ENCODE data around the gene FILIP1. TPM values are rescaled to one million over a fixed set of nuclear protein-coding genes. Genes with fewer than 3 reads are reported as not detected.

Gene FILIP1
- polyA plus RNA-seq, 1 of the 3 experiments (the other 2 are of a cell fraction), result 0.03 TPM

GRCh38 chr6:75290136-75290945, 203.3 kb downstream of the FILIP1 start:
- no peak for TF ChIP-seq EZH2phosphoT487 (IDR thresholded peaks at IDR 0.05; ENCODE audit: borderline replicate concordance, low read depth)
- TF ChIP-seq NRF1 (IDR thresholded peaks at IDR 0.05; ENCODE audit: low read depth, low read length), result no peak
- peak; percentile 61; the same call in 1 of the 2 replicates for TF ChIP-seq MXI1 (IDR thresholded peaks at IDR 0.05; ENCODE audit: low read depth, low read length)
- TF ChIP-seq CHD2 (IDR thresholded peaks at IDR 0.05; ENCODE audit: low read length, partially characterized antibody), result no peak
- TF ChIP-seq EP300 (IDR thresholded peaks at IDR 0.05; ENCODE audit: borderline replicate concordance in 1 of 2, low read depth in 1 of 2, low read length in 1 of 2), result no peak
- no peak overlapping the region for H3K4me3 ChIP-seq (ENCODE audit: low read depth in 2 of 2, low read length in 1 of 2)
- H3K27ac ChIP-seq (ENCODE audit: low read depth in 2 of 2, low read length in 1 of 2), result no peak overlapping the region
- 79% methylated on average over 7 of the region's 7 CpGs for WGBS (ENCODE audit: low lambda C conversion rate)
- H3K9me2 ChIP-seq, result no peaks in the 10 kb centered on the region
- peak; percentile 37 for DNase-seq
- no peak overlapping the region for H3K4me2 ChIP-seq
- peaks cover 11% of the 10 kb centered on the region for H3K79me2 ChIP-seq (ENCODE audit: insufficient read depth)
- no peaks in the 10 kb centered on the region for H3K9me3 ChIP-seq
- H2AFZ ChIP-seq (ENCODE audit: low read depth), result no peak overlapping the region
- no peaks in the 10 kb centered on the region; a peak in 3 of 4 replicates for H3K4me1 ChIP-seq (ENCODE audit: control insufficient read depth in 1 of 2, insufficient read depth in 2 of 2, low read depth in 1 of 2, low read length in 1 of 2)
- no peaks in the 10 kb centered on the region for H3K27me3 ChIP-seq (ENCODE audit: insufficient read depth)
- CTCF ChIA-PET, result interaction anchor here (0.6 kb wide), 1 partner anchor 92 kb away, joined by 3 read pairs; no protein-coding TSS in a partner anchor
- POLR2A ChIA-PET, result no interaction called here
- no peak overlapping the region for H3K9ac ChIP-seq
- H4K20me1 ChIP-seq (ENCODE audit: insufficient read depth), result no peaks in the 10 kb centered on the region
- H3K36me3 ChIP-seq (replicated peaks in 1 of 2; ENCODE audit: control insufficient read depth in 1 of 2, insufficient read depth in 2 of 2, low read length in 1 of 2), result no peaks in the 10 kb centered on the region
- H3F3A ChIP-seq (replicated peaks; ENCODE audit: insufficient read depth), result peaks cover 2% of the 10 kb centered on the region

DNA sequence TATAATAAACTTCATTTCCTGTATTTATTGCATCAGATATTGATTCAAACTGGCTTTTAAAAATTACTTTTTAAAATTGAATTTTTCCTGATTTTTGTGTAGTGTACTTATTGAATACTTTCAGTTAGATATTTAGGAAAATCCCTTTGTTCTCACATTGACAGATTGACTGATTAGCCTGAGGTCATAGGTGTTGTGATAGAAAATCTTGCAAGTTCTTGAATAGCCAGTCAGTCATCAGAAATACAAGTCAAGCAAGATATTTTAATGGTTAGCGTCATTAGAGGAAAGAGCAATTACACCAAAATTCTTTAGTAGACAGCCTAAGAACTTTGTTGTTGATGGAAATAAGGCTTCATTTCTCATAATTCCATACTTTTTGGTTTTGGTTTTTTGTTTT, 205.6 kb downstream of the FILIP1 start:
- no peak overlapping the region for H3K4me3 ChIP-seq (ENCODE audit: low read depth in 2 of 2, low read length in 1 of 2)
- H3K9me3 ChIP-seq, result no peaks in the 10 kb centered on the region
- POLR2A ChIA-PET, result no interaction called here
- no peak overlapping the region for H2AFZ ChIP-seq (ENCODE audit: low read depth)
- no peaks in the 10 kb centered on the region for H3K9me2 ChIP-seq
- no peaks in the 10 kb centered on the region for H3K36me3 ChIP-seq (replicated peaks in 1 of 2; ENCODE audit: control insufficient read depth in 1 of 2, insufficient read depth in 2 of 2, low read length in 1 of 2)
- H3K9ac ChIP-seq, result no peak overlapping the region
- no peak overlapping the region for H3K27ac ChIP-seq (ENCODE audit: low read depth in 2 of 2, low read length in 1 of 2)
- no peak for DNase-seq
- no peak for TF ChIP-seq CHD2 (IDR thresholded peaks at IDR 0.05; ENCODE audit: low read length, partially characterized antibody)
- no peak for TF ChIP-seq MAX (IDR thresholded peaks at IDR 0.05; ENCODE audit: low read depth)
- no peak for TF ChIP-seq EP300 (IDR thresholded peaks at IDR 0.05; ENCODE audit: borderline replicate concordance in 1 of 2, low read depth in 1 of 2, low read length in 1 of 2)
- TF ChIP-seq, protein P1, sequence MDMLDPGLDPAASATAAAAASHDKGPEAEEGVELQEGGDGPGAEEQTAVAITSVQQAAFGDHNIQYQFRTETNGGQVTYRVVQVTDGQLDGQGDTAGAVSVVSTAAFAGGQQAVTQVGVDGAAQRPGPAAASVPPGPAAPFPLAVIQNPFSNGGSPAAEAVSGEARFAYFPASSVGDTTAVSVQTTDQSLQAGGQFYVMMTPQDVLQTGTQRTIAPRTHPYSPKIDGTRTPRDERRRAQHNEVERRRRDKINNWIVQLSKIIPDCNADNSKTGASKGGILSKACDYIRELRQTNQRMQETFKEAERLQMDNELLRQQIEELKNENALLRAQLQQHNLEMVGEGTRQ (IDR thresholded peaks at IDR 0.05; ENCODE audit: borderline replicate concordance, low read depth, low read length), result no peak
- TF ChIP-seq FOSL2 (IDR thresholded peaks at IDR 0.05; ENCODE audit: borderline replicate concordance, low read depth), result no peak
- no peak for TF ChIP-seq POLR2AphosphoS5 (IDR thresholded peaks at IDR 0.05; ENCODE audit: low read depth, low read length)
- no peak for TF ChIP-seq TCF12 (IDR thresholded peaks at IDR 0.05)
- TF ChIP-seq, protein P2, sequence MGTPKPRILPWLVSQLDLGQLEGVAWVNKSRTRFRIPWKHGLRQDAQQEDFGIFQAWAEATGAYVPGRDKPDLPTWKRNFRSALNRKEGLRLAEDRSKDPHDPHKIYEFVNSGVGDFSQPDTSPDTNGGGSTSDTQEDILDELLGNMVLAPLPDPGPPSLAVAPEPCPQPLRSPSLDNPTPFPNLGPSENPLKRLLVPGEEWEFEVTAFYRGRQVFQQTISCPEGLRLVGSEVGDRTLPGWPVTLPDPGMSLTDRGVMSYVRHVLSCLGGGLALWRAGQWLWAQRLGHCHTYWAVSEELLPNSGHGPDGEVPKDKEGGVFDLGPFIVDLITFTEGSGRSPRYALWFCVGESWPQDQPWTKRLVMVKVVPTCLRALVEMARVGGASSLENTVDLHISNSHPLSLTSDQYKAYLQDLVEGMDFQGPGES (IDR thresholded peaks at IDR 0.05; ENCODE audit: low read depth, low read length), result no peak
- no peak for TF ChIP-seq RAD21 (IDR thresholded peaks at IDR 0.05; ENCODE audit: low read length)
- TF ChIP-seq, protein P3, sequence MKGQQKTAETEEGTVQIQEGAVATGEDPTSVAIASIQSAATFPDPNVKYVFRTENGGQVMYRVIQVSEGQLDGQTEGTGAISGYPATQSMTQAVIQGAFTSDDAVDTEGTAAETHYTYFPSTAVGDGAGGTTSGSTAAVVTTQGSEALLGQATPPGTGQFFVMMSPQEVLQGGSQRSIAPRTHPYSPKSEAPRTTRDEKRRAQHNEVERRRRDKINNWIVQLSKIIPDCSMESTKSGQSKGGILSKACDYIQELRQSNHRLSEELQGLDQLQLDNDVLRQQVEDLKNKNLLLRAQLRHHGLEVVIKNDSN (IDR thresholded peaks at IDR 0.05; ENCODE audit: borderline replicate concordance, low read depth), result no peak
- no peak for TF ChIP-seq RCOR1 (IDR thresholded peaks at IDR 0.05; ENCODE audit: low read length)
- TF ChIP-seq JUND (IDR thresholded peaks at IDR 0.05), result no peak
- TF ChIP-seq FOXJ3 (CRISPR knock-in tag; IDR thresholded peaks at IDR 0.05), result no peak
- TF ChIP-seq CTCF (IDR thresholded peaks at IDR 0.05), result no peak
- TF ChIP-seq PBX3 (IDR thresholded peaks at IDR 0.05), result no peak
- no peak for TF ChIP-seq MXI1 (IDR thresholded peaks at IDR 0.05; ENCODE audit: low read depth, low read length)
- no peak for TF ChIP-seq RXRA (IDR thresholded peaks at IDR 0.05; ENCODE audit: borderline replicate concordance, low read depth)
- TF ChIP-seq GATA2 (CRISPR knock-in tag; IDR thresholded peaks at IDR 0.05), result no peak
- TF ChIP-seq FOXM1 (IDR thresholded peaks at IDR 0.05; ENCODE audit: low read depth), result no peak
- peaks cover 27% of the 10 kb centered on the region for H3K79me2 ChIP-seq (ENCODE audit: insufficient read depth)
- WGBS (ENCODE audit: low lambda C conversion rate), result 90% methylated on average over 1 of the region's 1 CpG
- H3K4me1 ChIP-seq (ENCODE audit: control insufficient read depth in 1 of 2, insufficient read depth in 2 of 2, low read depth in 1 of 2, low read length in 1 of 2), result no peaks in the 10 kb centered on the region; a peak in 3 of 4 replicates
- no peaks in the 10 kb centered on the region for H3K27me3 ChIP-seq (ENCODE audit: insufficient read depth)
- CTCF ChIA-PET, result no interaction called here
- peaks cover 7% of the 10 kb centered on the region for H3F3A ChIP-seq (replicated peaks; ENCODE audit: insufficient read depth)
- peaks cover 10% of the 10 kb centered on the region for H4K20me1 ChIP-seq (ENCODE audit: insufficient read depth)
- no peak overlapping the region for H3K4me2 ChIP-seq
